A673 (cell line): ENCODE results near the gene PTGIS.

ENCODE experiments used
- CTCF ChIP-seq: fragments of 300-800, 200-600 bp; sonication (generic); conservative IDR thresholded peaks from 2 replicates; pipeline ENCODE4 v1.5.1; 2017; ENCODE audit warnings: low read depth, mild to moderate bottlenecking, antibody characterized with exemption, low read length, moderate library complexity, mixed read lengths
- EZH2 ChIP-seq: fragments of 200-600 bp; sonication (generic); IDR thresholded peaks from 2 replicates; pipeline ENCODE4 v1.6.1; 2017; ENCODE audit warnings: borderline replicate concordance, low read depth, mild to moderate bottlenecking, mixed read lengths, antibody characterized with exemption, low read length; ENCODE audit not compliant: poor library complexity, severe bottlenecking

- no peak for TF ChIP-seq CTCF
- no peak for TF ChIP-seq EZH2
Observed at GRCh38 chr20:49459684-49460083, 108.3 kb downstream of the PTGIS start.
